Keratinocyte (primary cell): ENCODE data around the gene ABCG4. TPM values are rescaled to one million over a fixed set of nuclear protein-coding genes. Genes with fewer than 3 reads are reported as not detected.

ENCODE experiments used
- DNase-seq: peaks from one replicate; pipeline ENCODE4 v3.0.0-alpha.2; 2011; ENCODE audit warnings: low read depth, missing footprints, low spot score
- FAIRE-seq: peaks from 2 replicates; lab custom pipeline; 2011; peaks lifted over from hg19 to GRCh38; lab: Jason Lieb, UNC
- H2AFZ ChIP-seq: 2 replicates; pipeline ENCODE4 v1.6.0; 2012; ENCODE audit warnings: low read length, control low read depth, inconsistent platforms; ENCODE audit not compliant: control insufficient read depth
- H3K27ac ChIP-seq: 2 replicates; pipeline ENCODE4 v1.5.1; 2011; ENCODE audit warnings: low read length; ENCODE audit not compliant: control insufficient read depth, insufficient read depth
- H3K27me3 ChIP-seq: 3 replicates; pipeline ENCODE4 v1.6.0; 2011; ENCODE audit warnings: low read length; ENCODE audit not compliant: control insufficient read depth, insufficient read depth; ENCODE audit errors: extremely low read depth
- H3K36me3 ChIP-seq, 2 experiments: 2 replicates in 1 of 2; 3 replicates in 1 of 2; pipeline ENCODE4 v1.5.1; 2011; ENCODE audit warnings: low read length in 2 of 2, mild to moderate bottlenecking in 1 of 2; ENCODE audit not compliant: control insufficient read depth in 2 of 2, insufficient read depth in 2 of 2; ENCODE audit errors: extremely low read depth in 1 of 2
- H3K4me1 ChIP-seq: 3 replicates; pipeline ENCODE4 v1.5.1; 2011; ENCODE audit warnings: low read length; ENCODE audit not compliant: control insufficient read depth, insufficient read depth; ENCODE audit errors: extremely low read depth
- H3K4me2 ChIP-seq: 3 replicates; pipeline ENCODE4 v1.6.0; 2011; ENCODE audit warnings: low read depth, low read length; ENCODE audit not compliant: control insufficient read depth, insufficient read depth; ENCODE audit errors: extremely low read depth
- H3K4me3 ChIP-seq, 3 experiments: fragments of 200-600 bp in 1 of 3; sonication (generic) in 1 of 3; 2 replicates in 2 of 3; 3 replicates in 1 of 3; pipeline ENCODE4 v1.5.1; 2011 to 2016; ENCODE audit warnings: low read length in 3 of 3, mild to moderate bottlenecking in 3 of 3, control low read depth in 2 of 3, inconsistent platforms in 1 of 3, low read depth in 1 of 3, mixed read lengths in 1 of 3, mixed run types in 1 of 3, moderate library complexity in 1 of 3; ENCODE audit not compliant: control insufficient read depth in 2 of 3, insufficient read depth in 2 of 3; ENCODE audit errors: extremely low read depth in 1 of 3
- H3K79me2 ChIP-seq: 2 replicates; pipeline ENCODE4 v1.6.0; 2012; ENCODE audit warnings: low read length; ENCODE audit not compliant: control insufficient read depth, insufficient read depth
- H3K9ac ChIP-seq: 3 replicates; pipeline ENCODE4 v1.6.0; 2011; ENCODE audit warnings: low read length; ENCODE audit not compliant: control insufficient read depth, insufficient read depth; ENCODE audit errors: extremely low read depth
- H3K9me1 ChIP-seq: 3 replicates; pipeline ENCODE4 v1.6.0; 2011; ENCODE audit warnings: low read length; ENCODE audit not compliant: control insufficient read depth, insufficient read depth; ENCODE audit errors: extremely low read depth
- H3K9me3 ChIP-seq: 2 replicates; pipeline ENCODE4 v1.5.1; 2012; ENCODE audit warnings: low read depth, low read length; ENCODE audit not compliant: control insufficient read depth
- H4K20me1 ChIP-seq: 3 replicates; pipeline ENCODE4 v1.6.0; 2011; ENCODE audit warnings: low read length; ENCODE audit not compliant: control insufficient read depth, insufficient read depth; ENCODE audit errors: extremely low read depth
- EZH2 ChIP-seq: IDR thresholded peaks from one replicate; pipeline ENCODE4 v1.6.1; 2012; ENCODE audit warnings: inconsistent platforms, mild to moderate bottlenecking, low read length, moderate library complexity
- dilution Hi-C: fragments of 300-500 bp; cut with MboI; formaldehyde crosslinking; loops from one replicate; pipeline ENCODE4 v1.7.0; 2020; ENCODE audit warnings: low sequenced_read_pairs; ENCODE audit not compliant: extremely low pct_ligation_motif_present
- polyA plus RNA-seq, 5 experiments: library from polyadenylated mRNA; depleted of rRNA in 3 of 5; stranded (reverse) in 3 of 5; stranded (forward) in 1 of 5; unstranded in 1 of 5; fragments of >200 nt; gene quantifications; 1 replicate in 1 of 5; 2 replicates in 3 of 5; 3 replicates in 1 of 5; pipeline versions ENCODE4 v1.2.1 to v1.2.3, GENCODE V29; 2011 to 2012; ENCODE audit warnings: missing spikeins in 2 of 5, low read depth in 1 of 5, low replicate concordance in 1 of 5
- TF ChIP-seq, protein P1 (sequence below), 3 experiments: IDR thresholded peaks in 1 of 3; conservative IDR thresholded peaks in 1 of 3; optimal IDR thresholded peaks in 1 of 3; 2 replicates in 2 of 3; 3 replicates in 1 of 3; pipeline versions ENCODE3 to v1.5.1; 2011; ENCODE audit warnings: low read length in 3 of 3, mild to moderate bottlenecking in 3 of 3, moderate library complexity in 2 of 3, control low read depth in 1 of 3, inconsistent platforms in 1 of 3; ENCODE audit not compliant: insufficient read depth in 2 of 3; ENCODE audit errors: extremely low read depth in 1 of 3

ABCG4 gene
- polyA plus RNA-seq, 1 donor (not counting 4 experiments of a cell fraction or from before 2014, with no cell fraction given) = 0.14 TPM

DNA sequence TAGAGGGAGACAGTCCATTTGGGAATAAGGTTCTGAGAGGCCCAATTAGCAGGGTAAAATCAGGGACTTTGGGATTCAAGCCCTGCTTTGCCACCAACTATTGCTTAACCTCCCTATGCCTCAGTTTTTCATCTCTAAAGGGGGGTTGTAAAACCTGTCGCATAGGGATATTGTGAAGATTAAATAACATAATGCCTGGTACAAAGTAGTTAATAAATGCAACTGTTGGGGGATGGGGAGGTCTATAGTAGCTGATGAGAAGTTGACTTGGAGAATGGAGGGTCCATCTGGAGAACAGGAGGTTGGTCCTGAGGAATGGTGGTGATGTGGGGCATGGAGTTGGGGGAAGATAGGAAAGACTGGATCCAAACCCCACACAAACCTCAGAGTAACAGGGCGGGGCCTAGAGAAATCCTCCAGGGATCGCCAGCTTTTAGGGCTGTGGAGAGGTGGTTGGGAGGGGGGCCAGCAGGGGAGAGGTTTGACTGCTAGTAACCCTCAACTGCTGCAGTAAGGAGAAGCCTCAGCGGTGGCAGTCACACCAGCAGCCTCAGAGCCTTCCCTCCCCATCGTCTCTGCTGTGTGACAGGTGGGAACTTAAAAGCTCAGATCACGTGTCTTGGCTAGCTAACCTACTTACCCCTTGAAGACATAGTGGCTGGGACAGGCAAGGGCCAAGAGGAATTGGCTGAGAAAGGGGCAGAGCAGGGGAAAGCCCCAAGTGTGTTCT lies 1.1 kb upstream of the ABCG4 start:
- Histone ChIP-seq H3K9ac (no peak overlapping the region), H3K9me1 (no peaks in the 10 kb centered on the region), H4K20me1 (no peaks in the 10 kb centered on the region), H3K36me3 (no peaks in the 10 kb centered on the region), H3K4me2 (no peak overlapping the region), H3K4me1 (peaks cover 9% of the 10 kb centered on the region), H3K4me3 (no peak overlapping the region), H3K27me3 (peaks cover 32% of the 10 kb centered on the region), H3K27ac (no peak overlapping the region), H2AFZ (no peak overlapping the region), H3K9me3 (no peaks in the 10 kb centered on the region), H3K79me2 (no peaks in the 10 kb centered on the region)
- dilution Hi-C loops = no loop called here
- TF ChIP-seq, protein P1, sequence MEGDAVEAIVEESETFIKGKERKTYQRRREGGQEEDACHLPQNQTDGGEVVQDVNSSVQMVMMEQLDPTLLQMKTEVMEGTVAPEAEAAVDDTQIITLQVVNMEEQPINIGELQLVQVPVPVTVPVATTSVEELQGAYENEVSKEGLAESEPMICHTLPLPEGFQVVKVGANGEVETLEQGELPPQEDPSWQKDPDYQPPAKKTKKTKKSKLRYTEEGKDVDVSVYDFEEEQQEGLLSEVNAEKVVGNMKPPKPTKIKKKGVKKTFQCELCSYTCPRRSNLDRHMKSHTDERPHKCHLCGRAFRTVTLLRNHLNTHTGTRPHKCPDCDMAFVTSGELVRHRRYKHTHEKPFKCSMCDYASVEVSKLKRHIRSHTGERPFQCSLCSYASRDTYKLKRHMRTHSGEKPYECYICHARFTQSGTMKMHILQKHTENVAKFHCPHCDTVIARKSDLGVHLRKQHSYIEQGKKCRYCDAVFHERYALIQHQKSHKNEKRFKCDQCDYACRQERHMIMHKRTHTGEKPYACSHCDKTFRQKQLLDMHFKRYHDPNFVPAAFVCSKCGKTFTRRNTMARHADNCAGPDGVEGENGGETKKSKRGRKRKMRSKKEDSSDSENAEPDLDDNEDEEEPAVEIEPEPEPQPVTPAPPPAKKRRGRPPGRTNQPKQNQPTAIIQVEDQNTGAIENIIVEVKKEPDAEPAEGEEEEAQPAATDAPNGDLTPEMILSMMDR (optimal IDR thresholded peaks at IDR 0.05 in 1 of 3, IDR thresholded peaks at IDR 0.05 in 1 of 3, conservative IDR thresholded peaks at IDR 0.05 in 1 of 3; ENCODE audit: extremely low read depth in 1 of 3, insufficient read depth in 2 of 3, low read length in 3 of 3) = no peak
- TF ChIP-seq EZH2 = no peak
- no peak for DNase-seq
- FAIRE-seq = no peak

DNA sequence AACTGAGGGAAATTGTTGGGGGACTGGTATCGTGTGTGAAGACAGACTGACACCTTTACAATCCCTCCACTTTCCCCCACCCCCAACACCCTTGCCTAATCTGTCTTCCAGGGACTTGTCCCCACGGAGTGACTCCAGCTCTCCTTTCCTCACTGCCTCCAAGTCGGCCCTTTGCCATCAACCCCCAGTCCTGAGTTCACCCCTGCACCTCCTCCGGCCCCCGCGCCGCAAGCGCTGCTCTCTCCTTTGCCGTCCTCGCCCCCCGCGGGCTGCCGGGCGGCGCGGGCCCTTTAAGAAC lies 183 bp upstream of the ABCG4 start:
- no peak for TF ChIP-seq EZH2
- TF ChIP-seq, protein P1 (optimal IDR thresholded peaks at IDR 0.05 in 1 of 3, IDR thresholded peaks at IDR 0.05 in 1 of 3, conservative IDR thresholded peaks at IDR 0.05 in 1 of 3; ENCODE audit: extremely low read depth in 1 of 3, insufficient read depth in 2 of 3, low read length in 3 of 3) = no peak
- Histone ChIP-seq H3K9me1 (no peaks in the 10 kb centered on the region), H3K36me3 (no peaks in the 10 kb centered on the region), H3K79me2 (no peaks in the 10 kb centered on the region), H3K4me3 (peak overlapping the region; percentile 53 to 75 (median 66)), H2AFZ (peak overlapping the region; percentile 65), H3K9ac (peak overlapping the region; percentile 22), H4K20me1 (no peaks in the 10 kb centered on the region), H3K27me3 (peaks cover 32% of the 10 kb centered on the region), H3K4me1 (peaks cover 9% of the 10 kb centered on the region), H3K4me2 (peak overlapping the region; percentile 72), H3K27ac (no peak overlapping the region), H3K9me3 (no peaks in the 10 kb centered on the region)
- dilution Hi-C loops = no loop called here
- FAIRE-seq (no peak), DNase-seq (no peak)
